OCI-LY1 (cell line): ENCODE data around the gene CHPF2.

Experiments used
- H2AFZ ChIP-seq: fragments of 200-600 bp; sonication (generic), shearing (Covaris generic); 2 replicates; pipeline ENCODE4 v1.6.0; 2014; ENCODE audit warnings: antibody characterized with exemption, mild to moderate bottlenecking, low read length
- H3F3A ChIP-seq: fragments of 200-600 bp; sonication (generic), shearing (Covaris generic); 2 replicates; pipeline ENCODE4 v1.6.0; 2014; ENCODE audit warnings: mild to moderate bottlenecking, antibody characterized with exemption, low read length, moderate library complexity; ENCODE audit not compliant: insufficient read depth
- H3K27ac ChIP-seq: fragments of 200-600 bp; sonication (generic); 2 replicates; pipeline ENCODE4 v1.5.1; 2014; ENCODE audit warnings: low read length, mixed run types, mild to moderate bottlenecking, low read depth; ENCODE audit not compliant: poor library complexity, severe bottlenecking
- H3K27me3 ChIP-seq: fragments of 200-600 bp; sonication (generic); 2 replicates; pipeline ENCODE4 v1.6.0; 2014; ENCODE audit warnings: antibody characterized with exemption, mild to moderate bottlenecking, low read length, moderate library complexity; ENCODE audit not compliant: insufficient read depth
- H3K36me3 ChIP-seq: fragments of 200-600 bp; sonication (generic); 2 replicates; pipeline ENCODE4 v1.6.1; 2014; ENCODE audit warnings: mild to moderate bottlenecking, antibody characterized with exemption, low read length, moderate library complexity, mixed read lengths; ENCODE audit not compliant: insufficient read depth
- H3K4me1 ChIP-seq: fragments of 200-600 bp; sonication (generic); 2 replicates; pipeline ENCODE4 v1.5.1; 2014; ENCODE audit warnings: mild to moderate bottlenecking, low read length, moderate library complexity; ENCODE audit not compliant: insufficient read depth, severe bottlenecking
- H3K4me2 ChIP-seq: fragments of 200-600 bp; sonication (generic), shearing (Covaris generic); 2 replicates; pipeline ENCODE4 v1.6.1; 2014; ENCODE audit warnings: low read length
- H3K4me3 ChIP-seq: fragments of 200-600 bp; sonication (generic); 2 replicates; pipeline ENCODE4 v1.5.1; 2014; ENCODE audit warnings: low read length, low read depth, mild to moderate bottlenecking, mixed read lengths; ENCODE audit not compliant: poor library complexity, severe bottlenecking
- H3K79me2 ChIP-seq: fragments of 200-600 bp; shearing (Covaris generic); 2 replicates; pipeline ENCODE4 v1.6.1; 2016; ENCODE audit warnings: mixed run types, low read length, mixed read lengths; ENCODE audit not compliant: insufficient read depth
- H3K9ac ChIP-seq: fragments of 200-600 bp; sonication (generic), shearing (Covaris generic); 2 replicates; pipeline ENCODE4 v1.6.1; 2014; ENCODE audit warnings: mild to moderate bottlenecking, low read length, mixed read lengths
- H3K9me2 ChIP-seq: fragments of 200-600 bp; sonication (generic), shearing (Covaris generic); 2 replicates; pipeline ENCODE4 v1.6.1; 2014; ENCODE audit warnings: low read depth, mild to moderate bottlenecking, low read length, mixed read lengths
- H3K9me3 ChIP-seq: fragments of 200-600 bp; shearing (Covaris generic); 2 replicates; pipeline ENCODE4 v1.6.1; 2014; ENCODE audit warnings: low read length, mixed read lengths
- H4K20me1 ChIP-seq: fragments of 200-600 bp; sonication (generic), shearing (Covaris generic); 2 replicates; pipeline ENCODE4 v1.6.0; 2016; ENCODE audit warnings: mild to moderate bottlenecking, low read length; ENCODE audit not compliant: insufficient read depth
- EZH2 ChIP-seq: fragments of 200-600 bp; sonication (generic), shearing (Covaris generic); IDR thresholded peaks from 2 replicates; pipeline ENCODE4 v1.8.0; 2017; ENCODE audit warnings: borderline replicate concordance, mixed run types, mild to moderate bottlenecking, antibody characterized with exemption, low read length, moderate library complexity, mixed read lengths
- TF ChIP-seq, protein P1 (sequence below): fragments of 200-600 bp; sonication (generic), shearing (Covaris generic); IDR thresholded peaks from 2 replicates; pipeline ENCODE4 v1.5.1; 2017; ENCODE audit warnings: mild to moderate bottlenecking, antibody characterized with exemption, low read length, moderate library complexity, mixed read lengths

Gene CHPF2

DNA sequence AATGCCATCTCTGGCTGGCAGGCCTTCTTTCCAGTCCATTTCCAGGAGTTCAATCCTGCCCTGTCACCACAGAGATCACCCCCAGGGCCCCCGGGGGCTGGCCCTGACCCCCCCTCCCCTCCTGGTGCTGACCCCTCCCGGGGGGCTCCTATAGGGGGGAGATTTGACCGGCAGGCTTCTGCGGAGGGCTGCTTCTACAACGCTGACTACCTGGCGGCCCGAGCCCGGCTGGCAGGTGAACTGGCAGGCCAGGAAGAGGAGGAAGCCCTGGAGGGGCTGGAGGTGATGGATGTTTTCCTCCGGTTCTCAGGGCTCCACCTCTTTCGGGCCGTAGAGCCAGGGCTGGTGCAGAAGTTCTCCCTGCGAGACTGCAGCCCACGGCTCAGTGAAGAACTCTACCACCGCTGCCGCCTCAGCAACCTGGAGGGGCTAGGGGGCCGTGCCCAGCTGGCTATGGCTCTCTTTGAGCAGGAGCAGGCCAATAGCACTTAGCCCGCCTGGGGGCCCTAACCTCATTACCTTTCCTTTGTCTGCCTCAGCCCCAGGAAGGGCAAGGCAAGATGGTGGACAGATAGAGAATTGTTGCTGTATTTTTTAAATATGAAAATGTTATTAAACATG lies 6.0 kb downstream of the CHPF2 start:
- peaks cover 6% of the 10 kb centered on the region; the same call in 1 of the 2 replicates for H3K79me2 ChIP-seq
- no peak overlapping the region for H2AFZ ChIP-seq
- H3K9me3 ChIP-seq: no peaks in the 10 kb centered on the region
- H3K27ac ChIP-seq: no peak overlapping the region
- peaks cover 14% of the 10 kb centered on the region for H3K4me1 ChIP-seq
- H3K27me3 ChIP-seq: no peaks in the 10 kb centered on the region
- no peaks in the 10 kb centered on the region for H4K20me1 ChIP-seq
- H3K9ac ChIP-seq: no peak overlapping the region
- peaks cover 56% of the 10 kb centered on the region for H3K36me3 ChIP-seq
- no peak overlapping the region for H3K4me3 ChIP-seq
- TF ChIP-seq, protein P1, sequence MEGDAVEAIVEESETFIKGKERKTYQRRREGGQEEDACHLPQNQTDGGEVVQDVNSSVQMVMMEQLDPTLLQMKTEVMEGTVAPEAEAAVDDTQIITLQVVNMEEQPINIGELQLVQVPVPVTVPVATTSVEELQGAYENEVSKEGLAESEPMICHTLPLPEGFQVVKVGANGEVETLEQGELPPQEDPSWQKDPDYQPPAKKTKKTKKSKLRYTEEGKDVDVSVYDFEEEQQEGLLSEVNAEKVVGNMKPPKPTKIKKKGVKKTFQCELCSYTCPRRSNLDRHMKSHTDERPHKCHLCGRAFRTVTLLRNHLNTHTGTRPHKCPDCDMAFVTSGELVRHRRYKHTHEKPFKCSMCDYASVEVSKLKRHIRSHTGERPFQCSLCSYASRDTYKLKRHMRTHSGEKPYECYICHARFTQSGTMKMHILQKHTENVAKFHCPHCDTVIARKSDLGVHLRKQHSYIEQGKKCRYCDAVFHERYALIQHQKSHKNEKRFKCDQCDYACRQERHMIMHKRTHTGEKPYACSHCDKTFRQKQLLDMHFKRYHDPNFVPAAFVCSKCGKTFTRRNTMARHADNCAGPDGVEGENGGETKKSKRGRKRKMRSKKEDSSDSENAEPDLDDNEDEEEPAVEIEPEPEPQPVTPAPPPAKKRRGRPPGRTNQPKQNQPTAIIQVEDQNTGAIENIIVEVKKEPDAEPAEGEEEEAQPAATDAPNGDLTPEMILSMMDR: no peak
- TF ChIP-seq EZH2: no peak
- no peaks in the 10 kb centered on the region for H3F3A ChIP-seq
- H3K9me2 ChIP-seq: no peaks in the 10 kb centered on the region
- no peak overlapping the region for H3K4me2 ChIP-seq

DNA sequence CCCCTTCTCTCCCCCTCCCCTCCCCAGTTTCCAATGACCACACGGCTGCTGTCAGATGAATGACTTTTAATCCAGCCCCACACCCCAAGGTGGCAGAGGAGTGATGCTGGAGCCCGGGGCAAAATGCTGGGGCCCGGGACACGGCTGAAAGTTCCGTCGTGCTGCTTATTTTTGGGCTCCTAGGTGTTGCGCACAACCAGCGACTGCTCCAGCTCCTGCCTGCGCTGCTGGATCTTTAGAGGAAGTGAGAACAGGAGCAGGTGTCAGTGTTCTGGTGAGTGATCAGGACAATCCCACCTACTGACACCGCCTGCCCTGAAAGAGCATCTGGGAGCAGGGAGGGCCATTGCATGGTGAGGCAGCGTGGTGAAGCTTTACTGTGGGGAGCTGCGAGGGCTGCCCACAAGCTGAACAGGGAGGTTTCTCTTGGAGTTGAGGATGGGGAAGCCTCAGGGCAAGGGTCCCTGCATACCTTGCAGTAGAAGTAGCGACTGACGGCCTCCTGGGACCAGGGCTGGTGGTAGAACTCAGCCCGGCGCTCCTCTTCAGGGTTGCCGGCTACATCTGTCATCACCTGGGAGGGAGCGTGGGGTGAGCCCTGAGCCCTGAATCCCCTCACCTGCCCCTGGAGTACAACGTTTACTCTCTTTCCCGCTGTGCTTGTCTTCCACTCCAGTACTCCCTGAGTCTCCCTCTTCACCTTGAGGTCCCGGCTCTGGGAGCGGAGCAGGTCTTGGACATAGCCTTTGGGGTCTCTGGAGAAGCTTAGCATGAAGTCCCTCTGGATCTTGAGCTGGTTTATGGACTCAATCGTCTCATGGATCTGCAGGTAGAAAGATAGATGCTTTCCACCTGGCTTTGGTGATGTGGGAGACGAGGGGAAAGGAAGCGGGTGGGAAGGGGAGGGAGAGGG lies 6.9 kb downstream of the CHPF2 start:
- TF ChIP-seq, protein P1: no peak
- TF ChIP-seq EZH2: no peak
- Histone ChIP-seq H3K27me3 (no peaks in the 10 kb centered on the region), H3K27ac (no peak overlapping the region), H3K9me2 (no peaks in the 10 kb centered on the region), H2AFZ (no peak overlapping the region), H3K9me3 (no peaks in the 10 kb centered on the region), H4K20me1 (no peaks in the 10 kb centered on the region), H3K9ac (no peak overlapping the region), H3F3A (no peaks in the 10 kb centered on the region), H3K4me2 (no peak overlapping the region), H3K4me1 (peaks cover 15% of the 10 kb centered on the region), H3K79me2 (no peaks in the 10 kb centered on the region), H3K36me3 (peaks cover 52% of the 10 kb centered on the region), H3K4me3 (no peak overlapping the region)

DNA sequence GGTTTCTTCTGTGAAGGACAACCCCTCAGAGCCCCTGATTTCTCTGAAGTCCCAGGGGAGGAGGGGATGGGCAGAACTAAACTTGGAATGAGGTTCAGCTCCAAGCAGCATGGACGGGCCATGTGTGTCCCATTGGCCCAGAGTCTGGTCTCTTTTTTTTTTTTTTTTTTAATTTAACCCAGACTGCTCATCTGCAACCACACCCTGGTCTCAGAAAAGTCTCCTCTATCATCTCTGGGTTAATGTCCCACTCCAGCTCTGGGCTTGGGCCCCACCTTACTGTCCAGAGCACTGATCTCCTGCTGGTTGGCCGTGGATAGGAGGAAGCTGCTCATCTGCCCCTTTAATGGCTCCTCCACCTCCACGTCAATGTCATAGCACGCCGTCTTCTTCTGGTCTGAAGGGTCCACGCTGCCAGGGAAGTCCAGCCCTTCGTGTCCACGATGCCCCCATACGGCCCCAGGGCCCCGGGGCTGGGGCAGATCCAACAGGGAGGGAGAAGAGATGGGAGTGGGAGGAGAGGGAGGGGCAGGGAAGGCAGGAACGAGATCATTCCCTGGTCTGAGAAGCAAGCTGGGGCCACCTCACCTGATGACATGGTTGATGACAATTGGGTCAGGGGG lies 7.7 kb downstream of the CHPF2 start:
- Histone ChIP-seq H3K9ac (no peak overlapping the region), H3K4me1 (peaks cover 22% of the 10 kb centered on the region), H3K9me2 (no peaks in the 10 kb centered on the region), H3K9me3 (no peaks in the 10 kb centered on the region), H3F3A (no peaks in the 10 kb centered on the region), H3K27ac (no peak overlapping the region), H3K4me2 (no peak overlapping the region), H4K20me1 (no peaks in the 10 kb centered on the region), H2AFZ (no peak overlapping the region), H3K79me2 (no peaks in the 10 kb centered on the region), H3K36me3 (peaks cover 44% of the 10 kb centered on the region), H3K4me3 (no peak overlapping the region), H3K27me3 (peaks cover 5% of the 10 kb centered on the region)
- TF ChIP-seq, protein P1: no peak
- TF ChIP-seq EZH2: no peak
